ENCODE results near the gene DNTTIP2. TPM values are rescaled to one million over a fixed set of nuclear protein-coding genes. Genes with fewer than 3 reads are reported as not detected.

Gene DNTTIP2
- total RNA-seq, 1 experiment from 2014 or later, result 66.1 TPM

DNA sequence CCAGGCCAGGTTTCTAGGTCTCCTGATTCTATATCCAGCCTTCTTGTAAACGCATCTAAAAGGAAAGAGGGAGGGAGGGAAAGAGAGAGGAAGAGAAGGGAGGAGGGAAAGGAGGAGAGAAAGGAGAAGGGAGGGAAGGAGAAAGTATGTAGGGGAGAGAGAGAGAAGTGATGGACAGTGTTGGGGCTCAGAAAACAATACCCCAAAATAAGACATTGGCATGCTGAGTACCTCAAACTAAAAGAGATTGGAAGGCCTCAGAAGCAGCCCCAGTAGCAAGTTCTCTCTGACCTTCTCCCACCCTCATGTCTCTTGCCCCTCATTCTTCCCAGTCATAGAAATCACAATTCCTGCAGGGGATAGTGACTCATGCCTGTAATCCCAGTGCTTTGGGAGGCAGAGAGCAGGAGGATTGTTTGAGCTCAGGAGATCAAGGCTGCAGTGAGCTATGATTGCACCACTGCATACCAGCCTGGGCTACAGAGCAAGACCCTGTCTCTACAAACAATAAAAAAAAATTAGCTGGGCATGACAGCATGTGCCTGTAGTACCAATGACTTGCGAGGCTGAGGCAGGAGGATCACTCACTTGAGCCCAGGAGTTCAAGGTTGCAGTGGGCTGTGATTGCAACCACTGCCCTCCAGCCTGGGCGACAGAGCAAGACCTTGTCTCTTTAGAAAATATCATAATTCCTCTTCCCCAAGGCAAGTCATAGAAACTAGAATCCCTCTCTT is 51.2 kb downstream of the DNTTIP2 start:
- Histone ChIP-seq H3K79me2 (ENCODE audit: insufficient read depth, low read length) (no peaks in the 10 kb centered on the region), H3K27ac (ENCODE audit: low read depth, low read length) (no peak overlapping the region), H4K20me1 (ENCODE audit: insufficient read depth) (no peaks in the 10 kb centered on the region), H2AFZ (ENCODE audit: low read depth, low read length, poor library complexity, severe bottlenecking) (no peak overlapping the region), H3K4me1 (ENCODE audit: control insufficient read depth in 1 of 2, insufficient read depth in 2 of 2, low read length in 2 of 2) (peaks cover 0 to 27% of the 10 kb centered on the region in 2 experiments), H3K9ac (ENCODE audit: low read length) (no peak overlapping the region), H3K4me2 (ENCODE audit: low read length) (peak overlapping the region; percentile 39), H3K9me2 (ENCODE audit: insufficient read depth) (no peaks in the 10 kb centered on the region), H3K4me3 (replicated peaks in 1 of 2; ENCODE audit: low read depth in 1 of 2, low read length in 2 of 2) (no peak overlapping the region), H3K9me3 (ENCODE audit: control insufficient read depth in 1 of 2, insufficient read depth in 1 of 2, low read depth in 1 of 2, low read length in 2 of 2) (no peaks in the 10 kb centered on the region), H3K27me3 (ENCODE audit: insufficient read depth, low read length) (no peaks in the 10 kb centered on the region), H3K36me3 (ENCODE audit: control insufficient read depth in 1 of 2, insufficient read depth in 2 of 2, low read length in 2 of 2) (no peaks in the 10 kb centered on the region)
- BruUV-seq (replicated peaks), result no TSS peak
- DNase-seq (ENCODE audit: low read depth, low spot score) (no peak), ATAC-seq (peak; percentile 63)
- ChIA-PET CTCF (interaction anchor here (0.9 to 1.2 kb wide), 3 partner anchors 14 to 198 kb away, joined by 3 to 6 read pairs (median 3); no protein-coding TSS in a partner anchor), RAD21 (ENCODE audit: low non-redundant PET in 1 of 2, low total read pairs in 2 of 2, uncharacterized antibody in 2 of 2, unreplicated experiment in 2 of 2) (no interaction called here), POLR2A (no interaction called here)
- TF ChIP-seq SP1 (IDR thresholded peaks at IDR 0.05; ENCODE audit: low read depth) (no peak), CEBPB (IDR thresholded peaks at IDR 0.05; ENCODE audit: low read depth) (peak; percentile 45; the same call in 1 of the 2 replicates), POLR2AphosphoS5 (IDR thresholded peaks at IDR 0.05; ENCODE audit: low read depth, low read length) (no peak), FOSL1 (IDR thresholded peaks at IDR 0.05; ENCODE audit: low read depth) (peak; percentile 30; the same call in 1 of the 2 replicates), ATF3 (IDR thresholded peaks at IDR 0.05) (no peak)
- intact Hi-C loops (cut with micrococcal nuclease), result no loop called here

- RAD21 ChIA-PET (ENCODE audit: low non-redundant PET in 1 of 2, low total read pairs in 2 of 2, uncharacterized antibody in 2 of 2, unreplicated experiment in 2 of 2), result no interaction called here
- Histone ChIP-seq H3K27me3 (ENCODE audit: insufficient read depth, low read length) (no peaks in the 10 kb centered on the region), H3K79me2 (ENCODE audit: insufficient read depth, low read length) (no peaks in the 10 kb centered on the region), H3K36me3 (ENCODE audit: control insufficient read depth in 1 of 2, insufficient read depth in 2 of 2, low read length in 2 of 2) (no peaks in the 10 kb centered on the region), H3K4me2 (ENCODE audit: low read length) (no peak overlapping the region), H3K9me2 (ENCODE audit: insufficient read depth) (no peaks in the 10 kb centered on the region), H3K9ac (ENCODE audit: low read length) (no peak overlapping the region), H4K20me1 (ENCODE audit: insufficient read depth) (no peaks in the 10 kb centered on the region), H3K4me3 (replicated peaks in 1 of 2; ENCODE audit: low read depth in 1 of 2, low read length in 2 of 2) (no peak overlapping the region), H3K9me3 (ENCODE audit: control insufficient read depth in 1 of 2, insufficient read depth in 1 of 2, low read depth in 1 of 2, low read length in 2 of 2) (no peaks in the 10 kb centered on the region), H2AFZ (ENCODE audit: low read depth, low read length, poor library complexity, severe bottlenecking) (no peak overlapping the region), H3K4me1 (ENCODE audit: control insufficient read depth in 1 of 2, insufficient read depth in 2 of 2, low read length in 2 of 2) (peaks cover 0 to 32% of the 10 kb centered on the region in 2 experiments), H3K27ac (ENCODE audit: low read depth, low read length) (no peak overlapping the region)
- ATAC-seq (no peak), DNase-seq (ENCODE audit: low read depth, low spot score) (no peak)
- POLR2A ChIA-PET, result no interaction called here
- intact Hi-C loops (cut with micrococcal nuclease), result no loop called here
- CTCF ChIA-PET, result interaction anchor here (1.0 kb wide), 1 partner anchor 17 kb away, joined by 3 read pairs; no protein-coding TSS in a partner anchor
- no TSS peak for BruUV-seq (replicated peaks)
- TF ChIP-seq SRF (IDR thresholded peaks at IDR 0.05; ENCODE audit: low read depth), result no peak
These were observed 51.9 kb downstream of the DNTTIP2 start for GRCh38 chr1:93827128-93827527.

All from HCT116 (cell line).